Esophagus squamous epithelium (tissue), 5 donors: ENCODE data around the gene MEAK7. TPM values are rescaled to one million over a fixed set of nuclear protein-coding genes. Genes with fewer than 3 reads are reported as not detected.
"Not testable (repeated sequence)": the region's sequence is repeated elsewhere in the genome, so short reads cannot be mapped to it uniquely, and the experiment has no call there.

Experiments
- DNase-seq: peaks from one replicate; lab custom pipeline; 2025; lab: John Stamatoyannopoulos, UW
- H3K27ac ChIP-seq, 4 donors: fragments of 200-600 bp; sonication (generic); one replicate each; pipeline ENCODE4 v1.5.1; 2016 to 2019; ENCODE audit warnings: mild to moderate bottlenecking in 1 of 4
- H3K27me3 ChIP-seq, 4 donors: fragments of 200-600 bp; sonication (generic); 1 replicate in 3 of 4; 2 replicates in 1 of 4; pipeline versions ENCODE4 v1.5.1 to v1.6.0; 2017 to 2021; ENCODE audit warnings: antibody characterized with exemption in 1 of 4
- H3K36me3 ChIP-seq, 3 donors: fragments of 200-600 bp; sonication (generic); one replicate each; pipeline ENCODE4 v1.5.1; 2016 to 2019
- H3K4me1 ChIP-seq, 3 donors: fragments of 200-600 bp; sonication (generic); one replicate each; pipeline ENCODE4 v1.5.1; 2017 to 2019
- H3K4me3 ChIP-seq, 4 donors: fragments of 200-600 bp; sonication (generic); 1 replicate in 3 of 4; 2 replicates in 1 of 4; pipeline ENCODE4 v1.5.1; 2016 to 2019; ENCODE audit warnings: mild to moderate bottlenecking in 2 of 4, moderate library complexity in 1 of 4
- H3K9me3 ChIP-seq, 3 donors: fragments of 200-600 bp; sonication (generic); one replicate each; pipeline ENCODE4 v1.5.1; 2016 to 2019
- CTCF ChIP-seq, 6 experiments: fragments of 450-650 bp in 4 of 6; fragments of 200-600 bp in 2 of 6; sonication (generic) in 2 of 6; IDR thresholded peaks; one replicate each; pipeline ENCODE4 v1.5.1; 2016 to 2019; ENCODE audit warnings: antibody characterized with exemption in 6 of 6, mild to moderate bottlenecking in 4 of 6, moderate library complexity in 4 of 6
- POLR2A ChIP-seq, 4 donors: fragments of 450-650 bp; IDR thresholded peaks; one replicate each; pipeline ENCODE4 v1.6.1; 2017; ENCODE audit warnings: antibody characterized with exemption in 4 of 4, mild to moderate bottlenecking in 4 of 4, moderate library complexity in 3 of 4
- WGBS, 2 donors: methylation state at CpG; one replicate each; pipeline ENCODE4 v1.1.5; 2018; 5-methylcytosine and 5-hydroxymethylcytosine counted together
- intact Hi-C: fragments of 100-400 bp; cut with DNase I; formaldehyde crosslinking; loops from one replicate; pipeline ENCODE4 v1.15.0; 2022
- total RNA-seq, 4 donors: library from RNA; depleted of rRNA; stranded (reverse); fragments of >200 nt; gene quantifications; one replicate each; pipeline ENCODE4 v1.1.0, GENCODE V29; 2016
- donor health status: DM: yes; HTN: yes; CAD: no.

Gene MEAK7
- total RNA-seq, 4 donors from 2014 or later, result 20.2 to 35.9 (median 29.9) TPM

- Histone ChIP-seq H3K36me3 (no peaks in the 10 kb centered on the region), H3K27ac (peak overlapping the region; percentile 63 to 86 (median 70)), H3K4me3 (no peak overlapping the region), H3K9me3 (peaks cover 0 to 3% (median 0%) of the 10 kb centered on the region in 3 donors), H3K27me3 (no peaks in the 10 kb centered on the region), H3K4me1 (peaks cover 19 to 46% (median 41%) of the 10 kb centered on the region in 3 donors)
- 82 to 93% methylated on average over 6 of the region's 6 CpGs for WGBS, 2 donors
- no peak for DNase-seq
- no peak for TF ChIP-seq POLR2A (IDR thresholded peaks at IDR 0.05)
- TF ChIP-seq CTCF (IDR thresholded peaks at IDR 0.05), result no peak
- intact Hi-C loops, result no loop called here
These were observed 23.9 kb upstream of the MEAK7 start for GRCh38 chr16:84528322-84528721.

- Histone ChIP-seq H3K36me3 (no peaks in the 10 kb centered on the region), H3K27me3 (no peaks in the 10 kb centered on the region), H3K4me3 (peak overlapping the region in 2 of 4 donors; percentile 13 to 36), H3K27ac (peak overlapping the region; percentile 63 to 86 (median 70)), H3K9me3 (peaks cover 0 to 3% (median 0%) of the 10 kb centered on the region in 3 donors), H3K4me1 (peaks cover 17 to 39% (median 35%) of the 10 kb centered on the region in 3 donors)
- no peak for DNase-seq
- intact Hi-C loops, result no loop called here
- TF ChIP-seq CTCF (IDR thresholded peaks at IDR 0.05), result no peak
- TF ChIP-seq POLR2A (IDR thresholded peaks at IDR 0.05), result no peak
- 34 to 42% methylated on average over 8 to 10 of the region's 11 CpGs for WGBS, 2 donors
These were observed 23.2 kb upstream of the MEAK7 start for GRCh38 chr16:84527532-84528269.

GRCh38 chr16:84526794-84527531 is 22.5 kb upstream of the MEAK7 start:
- TF ChIP-seq CTCF (IDR thresholded peaks at IDR 0.05), result no peak
- no peak for TF ChIP-seq POLR2A (IDR thresholded peaks at IDR 0.05)
- H3K27me3 ChIP-seq, result no peaks in the 10 kb centered on the region
- peaks cover 0 to 3% (median 0%) of the 10 kb centered on the region in 3 donors for H3K9me3 ChIP-seq
- no peaks in the 10 kb centered on the region for H3K36me3 ChIP-seq
- H3K4me1 ChIP-seq, result peaks cover 10 to 32% (median 28%) of the 10 kb centered on the region in 3 donors
- peak overlapping the region; percentile 63 to 86 (median 70) for H3K27ac ChIP-seq
- DNase-seq, result no peak
- peak overlapping the region in 3 of 4 donors; percentile 2 to 36 (median 13) for H3K4me3 ChIP-seq
- 15 to 38% methylated on average over 9 to 11 of the region's 29 CpGs for WGBS, 2 donors
- intact Hi-C loops, result no loop called here

GRCh38 chr16:84524941-84525581 is 20.6 kb upstream of the MEAK7 start:
- WGBS, 2 donors, result 88 to 90% methylated on average over 9 to 13 of the region's 21 CpGs
- intact Hi-C loops, result loop anchor here (5.0 kb wide), 1 partner anchor 82 kb away; no protein-coding TSS in a partner anchor
- not testable (repeated sequence) for H3K36me3 ChIP-seq, H3K4me3 ChIP-seq, H3K27me3 ChIP-seq, H3K27ac ChIP-seq, DNase-seq, H3K9me3 ChIP-seq
- peaks cover 10 to 22% (median 21%) of the 10 kb centered on the region in 3 donors for H3K4me1 ChIP-seq

GRCh38 chr16:84524346-84524920 is 20.0 kb upstream of the MEAK7 start:
- intact Hi-C loops, result loop anchor here (5.0 kb wide), 1 partner anchor 83 kb away; no protein-coding TSS in a partner anchor
- DNase-seq, result no peak
- Histone ChIP-seq H3K4me3 (no peak overlapping the region), H3K9me3 (peaks cover 0 to under 1% (median 0%) of the 10 kb centered on the region in 3 donors), H3K4me1 (peaks cover 10 to 26% (median 21%) of the 10 kb centered on the region in 3 donors), H3K36me3 (no peaks in the 10 kb centered on the region), H3K27ac (no peak overlapping the region), H3K27me3 (no peaks in the 10 kb centered on the region)
- 79 to 95% methylated on average over 5 to 9 of the region's 14 CpGs for WGBS, 2 donors
- no peak for TF ChIP-seq POLR2A (IDR thresholded peaks at IDR 0.05)
- TF ChIP-seq CTCF (IDR thresholded peaks at IDR 0.05), result no peak
